G401.6 (cell line): ENCODE results near the gene CHCHD4.

Source experiments
- FAIRE-seq: peaks from 2 replicates; lab custom pipeline; 2012; peaks lifted over from hg19 to GRCh38; lab: Jason Lieb, UNC

Gene CHCHD4

GRCh38 chr3:14124615-14125192 lies at the start of gene CHCHD4, which contains the start of gene TMEM43:
Gene CHCHD4 (minus strand): TSS chr3:14124870. CDS start chr3:14124676, 194 bp downstream.
Gene TMEM43 (plus strand): TSS chr3:14125052. CDS start chr3:14125194, 142 bp downstream.
- FAIRE-seq = peak; percentile 23

- no peak for FAIRE-seq
Observed at GRCh38 chr3:14172496-14172895, 47.8 kb upstream of the CHCHD4 start.

GRCh38 chr3:14170531-14171159 lies 46.0 kb upstream of the CHCHD4 start:
- FAIRE-seq = no peak

- no peak for FAIRE-seq
Observed at GRCh38 chr3:14169871-14170270, 45.2 kb upstream of the CHCHD4 start.

GRCh38 chr3:14169435-14169834 lies 44.8 kb upstream of the CHCHD4 start:
- FAIRE-seq = no peak

- no peak for FAIRE-seq
Observed at GRCh38 chr3:14166877-14167603, 42.4 kb upstream of the CHCHD4 start.

- no peak for FAIRE-seq
Observed at GRCh38 chr3:14162178-14162577, 37.5 kb upstream of the CHCHD4 start.

- FAIRE-seq = no peak
Observed at GRCh38 chr3:14161282-14161681, 36.6 kb upstream of the CHCHD4 start.

- no peak for FAIRE-seq
Observed at GRCh38 chr3:14159426-14159825, 34.8 kb upstream of the CHCHD4 start.

GRCh38 chr3:14158370-14158769 lies 33.7 kb upstream of the CHCHD4 start:
- no peak for FAIRE-seq

- no peak for FAIRE-seq
Observed at GRCh38 chr3:14157951-14158350, 33.3 kb upstream of the CHCHD4 start.

GRCh38 chr3:14156843-14157561 lies 32.3 kb upstream of the CHCHD4 start:
- no peak for FAIRE-seq

GRCh38 chr3:14156201-14156600 lies 31.5 kb upstream of the CHCHD4 start:
- FAIRE-seq = no peak

GRCh38 chr3:14154895-14155440 lies 30.3 kb upstream of the CHCHD4 start:
- FAIRE-seq = no peak

- FAIRE-seq = no peak
Observed at GRCh38 chr3:14154276-14154675, 29.6 kb upstream of the CHCHD4 start.

GRCh38 chr3:14153663-14154062 lies 29.0 kb upstream of the CHCHD4 start:
- no peak for FAIRE-seq

GRCh38 chr3:14152963-14153355 lies 28.3 kb upstream of the CHCHD4 start:
- FAIRE-seq = no peak

GRCh38 chr3:14152233-14152962 lies 27.7 kb upstream of the CHCHD4 start:
- no peak for FAIRE-seq

- no peak for FAIRE-seq
Observed at GRCh38 chr3:14151471-14152083, 26.9 kb upstream of the CHCHD4 start.

GRCh38 chr3:14150491-14151230 lies 26.0 kb upstream of the CHCHD4 start:
- no peak for FAIRE-seq

GRCh38 chr3:14150078-14150477 lies 25.4 kb upstream of the CHCHD4 start:
- FAIRE-seq = no peak
